ENCODE results near the gene PTPRM. TPM values are rescaled to one million over a fixed set of nuclear protein-coding genes. Genes with fewer than 3 reads are reported as not detected.

Gene PTPRM
- total RNA-seq, 4 donors from 2014 or later, result 22.5 to 92.5 (median 39.2) TPM

- H3K4me3 ChIP-seq, result no peak overlapping the region
- no peak overlapping the region for H3K27ac ChIP-seq
- no peaks in the 10 kb centered on the region for H3K27me3 ChIP-seq
- no peaks in the 10 kb centered on the region for H3K36me3 ChIP-seq
- TF ChIP-seq CTCF (IDR thresholded peaks at IDR 0.05), result no peak
- TF ChIP-seq POLR2AphosphoS5 (IDR thresholded peaks at IDR 0.05), result no peak
- TF ChIP-seq EP300 (IDR thresholded peaks at IDR 0.05; ENCODE audit: low read depth), result no peak
- TF ChIP-seq POLR2A (IDR thresholded peaks at IDR 0.05), result no peak
- H3K9me3 ChIP-seq, result no peaks in the 10 kb centered on the region
- H3K4me1 ChIP-seq, result peaks cover 0 to 3% (median 0%) of the 10 kb centered on the region in 4 donors
- 63 to 74% methylated on average over 2 of the region's 2 CpGs for WGBS, 2 donors (ENCODE audit: low coverage in 1 of 2)
- no peak for DNase-seq
- intact Hi-C loops (cut with DNase I; ENCODE audit: low total_unique reads) (no loop called here), in situ Hi-C loops (cut with MboI; ENCODE audit: low pct_ligation_motif_present in 1 of 4, low pct_unique_long_range_greater_than_20kb in 1 of 4, low sequenced_read_pairs in 3 of 4) (no loop called here)
These were observed 66.1 kb downstream of the PTPRM start for GRCh38 chr18:7633171-7633570.

- Histone ChIP-seq H3K36me3 (no peaks in the 10 kb centered on the region), H3K4me3 (no peak overlapping the region), H3K9me3 (no peaks in the 10 kb centered on the region), H3K4me1 (peaks cover 0 to 3% (median 0%) of the 10 kb centered on the region in 4 donors), H3K27ac (no peak overlapping the region), H3K27me3 (no peaks in the 10 kb centered on the region)
- WGBS, 2 donors (ENCODE audit: low coverage in 1 of 2), result 67 to 86% methylated on average over 1 of the region's 1 CpG
- in situ Hi-C loops (cut with MboI; ENCODE audit: low pct_ligation_motif_present in 1 of 4, low pct_unique_long_range_greater_than_20kb in 1 of 4, low sequenced_read_pairs in 3 of 4), result no loop called here
- TF ChIP-seq EP300 (IDR thresholded peaks at IDR 0.05; ENCODE audit: low read depth) (no peak), CTCF (IDR thresholded peaks at IDR 0.05) (no peak), POLR2A (IDR thresholded peaks at IDR 0.05) (no peak), POLR2AphosphoS5 (IDR thresholded peaks at IDR 0.05) (no peak)
- intact Hi-C loops (cut with DNase I; ENCODE audit: low total_unique reads), result no loop called here
- no peak for DNase-seq
These were observed 68.8 kb downstream of the PTPRM start for GRCh38 chr18:7635948-7636347.

- Histone ChIP-seq H3K27ac (no peak overlapping the region), H3K4me1 (peaks cover 0 to 3% (median 0%) of the 10 kb centered on the region in 4 donors), H3K9me3 (no peaks in the 10 kb centered on the region), H3K4me3 (no peak overlapping the region), H3K36me3 (no peaks in the 10 kb centered on the region), H3K27me3 (no peaks in the 10 kb centered on the region)
- WGBS, 2 donors (ENCODE audit: low coverage in 1 of 2), result 30 to 38% methylated on average over 2 of the region's 2 CpGs
- DNase-seq, result no peak
- intact Hi-C loops (cut with DNase I; ENCODE audit: low total_unique reads), result no loop called here
- TF ChIP-seq POLR2A (IDR thresholded peaks at IDR 0.05), result no peak
- TF ChIP-seq EP300 (IDR thresholded peaks at IDR 0.05; ENCODE audit: low read depth), result no peak
- no peak for TF ChIP-seq POLR2AphosphoS5 (IDR thresholded peaks at IDR 0.05)
- no peak for TF ChIP-seq CTCF (IDR thresholded peaks at IDR 0.05)
- in situ Hi-C loops (cut with MboI; ENCODE audit: low pct_ligation_motif_present in 1 of 4, low pct_unique_long_range_greater_than_20kb in 1 of 4, low sequenced_read_pairs in 3 of 4), result no loop called here
These were observed 70.2 kb downstream of the PTPRM start for GRCh38 chr18:7637269-7637668.

- TF ChIP-seq POLR2A (IDR thresholded peaks at IDR 0.05) (no peak), CTCF (IDR thresholded peaks at IDR 0.05) (no peak), EP300 (IDR thresholded peaks at IDR 0.05; ENCODE audit: low read depth) (no peak), POLR2AphosphoS5 (IDR thresholded peaks at IDR 0.05) (no peak)
- Histone ChIP-seq H3K4me3 (no peak overlapping the region), H3K9me3 (no peaks in the 10 kb centered on the region), H3K36me3 (no peaks in the 10 kb centered on the region), H3K27ac (no peak overlapping the region), H3K27me3 (no peaks in the 10 kb centered on the region), H3K4me1 (peaks cover 0 to 3% (median 0%) of the 10 kb centered on the region in 4 donors)
- in situ Hi-C loops (cut with MboI; ENCODE audit: low pct_ligation_motif_present in 1 of 4, low pct_unique_long_range_greater_than_20kb in 1 of 4, low sequenced_read_pairs in 3 of 4) (no loop called here), intact Hi-C loops (cut with DNase I; ENCODE audit: low total_unique reads) (no loop called here)
- no peak for DNase-seq
These were observed 71.2 kb downstream of the PTPRM start for GRCh38 chr18:7638321-7638720.
